ENCODE results near the gene HSPH1.

HSPH1 gene

DNA sequence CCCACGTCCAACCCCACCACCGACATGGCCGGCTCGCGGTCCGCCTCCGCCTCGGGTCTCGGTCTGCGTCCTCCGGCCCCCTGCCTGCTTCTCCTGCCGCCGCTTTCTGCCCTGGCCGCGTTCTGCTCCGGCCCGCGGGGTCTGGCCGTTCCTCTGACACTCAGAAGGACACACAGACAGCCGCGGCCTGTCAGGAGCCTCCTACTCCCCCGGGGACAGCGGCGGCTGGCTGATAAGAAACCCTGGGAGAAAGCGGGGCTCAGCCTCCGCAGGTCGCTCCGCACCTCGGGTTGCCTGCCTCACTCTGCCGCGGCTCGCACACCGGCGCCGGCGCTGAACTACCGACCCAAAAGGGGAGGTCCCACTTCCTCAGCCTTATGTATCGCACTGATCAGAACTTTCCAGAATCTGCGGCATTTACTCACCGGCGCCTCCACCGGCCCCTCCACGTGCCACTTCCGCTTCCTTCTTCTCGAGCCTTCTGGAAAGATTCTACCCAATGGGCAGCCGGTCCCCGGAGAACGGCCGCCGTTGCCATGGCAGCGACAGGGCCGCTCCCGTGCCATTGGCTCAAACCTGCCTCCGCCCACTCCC, at the start of gene HSPH1:
TSS of gene HSPH1 (minus strand) at position 348 of the 594 bp plus-strand sequence. CDS start at position 26, 322 bp downstream.
- in situ Hi-C loops (cut with MboI; ENCODE audit: low sequenced_read_pairs), result no loop called here

DNA sequence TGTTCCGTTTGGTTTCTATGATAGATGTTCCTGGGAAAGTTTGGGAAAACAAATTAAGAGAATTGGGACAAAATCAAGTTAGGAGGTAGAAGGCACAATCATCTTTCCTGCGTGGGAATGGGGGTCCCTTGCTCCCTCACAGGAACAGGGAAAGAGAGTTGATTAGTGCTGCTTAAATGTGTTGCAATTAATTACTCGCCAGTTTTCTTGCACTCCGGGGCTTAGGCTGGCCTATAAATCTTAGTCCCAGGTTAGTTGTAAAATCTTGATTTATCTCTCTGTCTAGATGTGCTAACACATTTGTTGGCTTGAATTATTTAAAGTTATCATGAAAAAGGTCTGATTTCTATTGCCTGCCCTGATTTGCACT, 48.1 kb upstream of the HSPH1 start:
- in situ Hi-C loops (cut with MboI; ENCODE audit: low sequenced_read_pairs), result no loop called here

DNA sequence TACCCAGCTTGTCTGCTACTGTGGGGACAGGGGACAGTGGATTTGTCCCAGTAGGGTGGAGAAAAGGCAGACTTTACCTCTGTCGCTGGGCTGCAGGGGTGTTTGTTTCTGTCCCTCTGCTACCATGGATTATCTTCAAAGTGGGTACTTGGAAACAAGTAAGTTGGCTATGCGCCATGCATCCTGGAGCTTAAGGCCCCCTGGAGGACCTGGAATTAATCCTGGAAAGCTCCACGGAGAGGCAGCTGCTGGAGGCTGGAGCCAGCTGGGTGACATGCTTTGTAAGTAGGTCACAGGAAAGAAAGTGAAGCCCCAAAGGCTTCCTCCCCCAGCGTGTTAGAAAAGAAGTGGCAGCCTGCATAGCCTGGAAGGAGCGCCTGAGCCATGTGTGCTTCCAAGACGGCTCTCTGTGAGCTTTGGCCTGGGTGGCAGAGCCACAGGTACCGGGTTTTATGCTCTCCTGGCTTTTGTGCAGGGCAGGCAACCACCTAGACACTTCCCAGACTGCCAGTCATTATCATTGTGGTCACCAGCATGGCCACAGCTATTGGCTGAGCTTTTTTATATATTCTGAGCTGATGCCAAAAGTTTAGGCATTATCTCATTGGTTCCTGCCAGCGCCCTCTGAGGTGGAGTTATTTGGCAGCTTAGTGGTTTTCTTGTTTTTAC, 47.6 kb upstream of the HSPH1 start:
- in situ Hi-C loops (cut with MboI; ENCODE audit: low sequenced_read_pairs), result no loop called here

DNA sequence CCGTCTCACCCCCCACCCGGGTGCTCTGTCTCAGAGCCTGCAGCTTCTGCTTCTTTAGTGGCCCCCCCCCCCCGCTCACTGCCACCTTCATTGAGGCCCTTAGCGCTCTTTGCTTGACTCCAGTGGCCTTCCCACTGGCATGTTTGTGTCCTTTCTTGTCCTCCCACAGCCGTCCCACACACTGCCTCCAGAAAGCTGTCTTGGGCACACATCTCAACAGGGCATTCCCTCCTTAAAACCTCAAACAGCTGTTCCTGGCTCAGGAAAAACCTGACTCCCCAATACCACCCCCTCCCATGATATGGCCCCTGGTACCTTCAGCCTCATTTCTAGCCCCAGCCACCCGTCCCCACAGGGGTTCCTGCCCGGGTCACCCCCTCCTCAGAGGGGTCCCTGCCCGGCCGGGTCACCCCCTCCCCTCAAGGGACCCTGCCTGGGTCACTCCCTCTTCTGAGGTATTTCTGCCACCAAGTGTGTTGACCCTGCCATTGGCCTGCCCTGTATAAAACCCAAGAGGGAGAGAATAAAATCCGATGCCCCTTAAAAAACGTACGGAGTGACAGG, 46.9 kb upstream of the HSPH1 start:
- in situ Hi-C loops (cut with MboI; ENCODE audit: low sequenced_read_pairs), result no loop called here

DNA sequence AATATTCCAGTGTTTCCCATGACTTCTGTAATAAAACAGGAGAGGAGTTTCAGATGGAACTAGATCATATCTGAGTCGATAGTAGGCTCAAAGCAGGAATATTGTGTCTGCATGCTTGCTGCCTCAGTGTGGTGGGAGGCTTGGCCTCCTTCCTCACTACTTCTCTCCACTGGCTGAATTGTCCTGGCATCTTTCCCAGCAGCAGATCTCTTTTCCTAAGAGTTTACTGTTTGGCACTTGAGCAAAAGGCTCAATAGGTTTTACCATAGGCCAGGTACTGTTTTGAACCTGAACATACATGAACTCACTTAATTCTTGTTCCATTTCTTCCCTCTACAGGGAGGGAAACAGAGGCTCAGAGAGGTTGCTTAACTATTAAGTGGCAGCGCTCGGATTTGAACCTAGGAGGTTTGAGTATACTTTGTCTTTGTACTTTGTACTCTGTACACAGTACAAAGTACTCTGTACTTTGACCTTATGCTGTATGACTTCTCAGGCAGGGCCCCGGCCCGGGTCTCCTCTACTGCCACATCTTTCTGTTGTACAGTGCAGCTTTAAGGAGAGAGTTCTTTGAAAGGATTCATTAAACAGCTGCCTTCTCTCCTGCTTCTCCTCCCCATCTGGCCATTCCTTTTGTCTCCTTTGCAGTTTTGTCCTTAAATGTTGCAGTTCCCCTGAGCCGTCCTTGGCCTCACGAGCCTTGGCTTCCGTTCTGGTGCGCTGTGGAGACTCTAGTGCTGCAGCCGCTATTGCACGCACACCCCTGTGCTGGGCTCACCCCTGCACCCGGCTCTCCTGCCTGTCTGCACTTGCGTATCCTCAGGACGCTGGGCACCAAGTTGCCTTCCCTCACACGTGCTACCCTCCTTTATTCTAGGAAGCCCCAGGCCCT, 46.2 kb upstream of the HSPH1 start:
- in situ Hi-C loops (cut with MboI; ENCODE audit: low sequenced_read_pairs), result no loop called here

DNA sequence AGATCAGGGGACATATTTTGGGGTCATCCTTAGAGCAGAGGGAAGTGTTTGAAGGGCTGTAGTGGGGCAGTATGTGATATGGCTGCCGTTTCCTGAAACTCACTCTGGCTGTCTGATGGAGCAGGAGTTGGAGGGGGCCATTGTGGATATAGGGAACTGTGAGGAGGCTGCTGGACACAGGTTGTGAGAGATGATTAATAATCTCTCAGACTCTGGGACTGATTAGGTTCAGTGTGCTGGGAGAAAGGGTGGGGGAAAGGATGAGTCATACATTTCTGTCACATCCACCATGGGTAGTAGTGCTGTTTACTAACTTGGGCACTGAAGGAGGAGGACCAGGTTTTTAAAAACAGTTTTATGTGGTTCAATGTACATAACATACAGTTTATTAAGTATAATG, 42.9 kb upstream of the HSPH1 start:
- in situ Hi-C loops (cut with MboI; ENCODE audit: low sequenced_read_pairs), result no loop called here

DNA sequence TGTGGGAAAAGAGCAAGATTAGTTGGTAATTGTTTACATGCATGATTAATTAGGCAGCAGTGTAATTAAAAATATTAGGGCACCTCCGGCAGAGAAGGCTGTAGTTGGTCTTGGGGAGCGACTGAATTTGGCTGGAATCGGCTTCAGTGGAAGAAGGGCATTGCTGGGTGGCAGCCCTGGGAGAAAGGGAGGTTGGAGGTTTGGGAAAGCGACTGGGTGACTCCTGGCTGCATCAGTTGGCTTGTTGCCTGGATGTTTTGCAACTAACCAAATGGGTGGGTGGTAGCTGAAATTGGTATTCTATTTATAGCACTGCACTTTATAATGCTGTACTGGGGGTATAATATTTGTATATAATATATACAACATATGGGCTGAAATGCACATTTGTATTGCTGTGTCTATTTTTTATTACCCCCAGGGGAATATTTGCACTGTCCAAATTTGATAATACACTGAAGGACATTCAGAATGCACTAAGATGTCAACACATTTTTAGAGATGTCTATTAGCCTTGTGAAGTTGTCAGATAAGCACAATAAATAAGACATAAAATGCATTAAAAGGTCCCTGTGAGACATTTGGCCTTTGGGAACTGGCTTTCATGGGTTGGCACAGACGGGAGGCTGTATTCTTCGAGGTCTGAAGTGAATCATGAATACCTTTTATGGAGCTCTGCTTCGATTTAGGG, 39.8 kb upstream of the HSPH1 start:
- in situ Hi-C loops (cut with MboI; ENCODE audit: low sequenced_read_pairs), result no loop called here

DNA sequence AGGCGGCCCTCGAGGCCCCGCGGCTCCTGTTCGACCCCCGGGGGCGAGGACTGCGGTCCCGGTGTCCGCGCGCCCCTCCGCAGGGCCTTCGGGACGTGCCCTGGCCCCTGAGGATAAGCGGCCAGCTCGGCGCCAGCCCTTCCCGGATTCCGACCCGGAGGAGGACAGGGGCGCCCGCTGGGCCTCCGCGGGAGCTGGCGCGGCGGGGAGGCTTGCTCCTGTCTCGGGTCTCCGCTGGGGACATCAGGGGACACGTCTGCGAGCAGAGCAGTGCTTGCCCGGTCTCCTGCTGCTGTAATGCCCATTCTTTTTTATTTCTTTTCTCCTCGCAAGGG, 38.9 kb upstream of the HSPH1 start:
- in situ Hi-C loops (cut with MboI; ENCODE audit: low sequenced_read_pairs), result no loop called here

DNA sequence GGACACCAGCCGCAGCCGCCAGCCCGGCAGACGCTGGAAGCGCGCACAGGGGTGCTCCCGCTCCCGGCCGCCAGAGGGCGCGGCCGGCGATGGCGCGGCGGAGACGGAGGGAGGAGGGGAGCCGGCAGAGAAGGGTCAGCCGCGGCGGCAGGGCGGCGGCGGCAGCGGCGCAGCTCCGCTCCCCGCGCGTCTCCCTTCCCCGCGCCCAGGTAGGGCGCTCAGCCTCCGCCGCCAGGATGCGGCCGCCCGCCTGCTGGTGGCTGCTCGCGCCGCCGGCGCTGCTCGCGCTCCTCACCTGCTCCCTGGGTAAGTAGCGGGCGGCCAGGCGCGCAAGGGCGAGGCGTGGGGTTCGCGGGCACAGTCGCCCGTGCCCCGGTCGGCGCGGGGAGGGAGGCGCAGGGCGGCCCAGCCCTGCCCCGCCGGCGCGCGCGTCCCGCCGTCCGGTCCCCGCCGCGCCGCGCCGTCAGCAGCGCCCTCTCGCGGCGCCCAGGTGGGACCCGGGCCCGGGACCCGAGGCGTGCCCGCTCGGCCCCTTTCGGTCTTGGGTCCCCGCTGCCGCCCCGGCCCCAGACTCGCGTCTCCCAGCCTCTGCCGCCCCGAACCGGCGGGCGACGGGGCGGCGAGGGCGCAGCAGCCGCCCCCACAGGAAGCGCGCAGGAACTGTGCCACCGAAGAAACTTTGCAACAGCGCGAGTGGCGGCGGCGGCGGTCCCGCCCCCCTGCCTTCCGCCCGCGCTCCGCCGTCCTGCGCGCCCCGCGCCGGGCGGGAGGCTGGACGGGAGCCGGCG, 38.3 kb upstream of the HSPH1 start, which contains the start of gene B3GLCT:
TSS of gene B3GLCT (plus strand) at position 127 of the 788 bp plus-strand sequence. CDS start at position 237, 110 bp downstream.
- in situ Hi-C loops (cut with MboI; ENCODE audit: low sequenced_read_pairs), result no loop called here

DNA sequence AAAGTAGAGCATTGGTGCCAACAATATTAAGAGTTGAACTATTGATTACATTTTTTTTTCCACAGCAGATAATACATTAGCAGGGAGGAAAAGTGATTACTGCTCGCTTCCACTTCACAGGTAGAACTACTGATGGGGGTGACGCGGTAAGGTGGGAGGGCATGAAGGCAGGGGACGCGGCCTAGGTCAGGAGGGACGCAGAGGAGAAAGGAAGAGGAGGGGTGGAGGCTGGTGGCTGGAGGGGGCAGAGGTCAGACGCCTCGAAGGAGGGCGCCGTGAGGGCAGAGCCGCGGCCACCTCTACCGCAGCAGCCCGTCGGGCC, 37.8 kb upstream of the HSPH1 start:
- in situ Hi-C loops (cut with MboI; ENCODE audit: low sequenced_read_pairs), result no loop called here

DNA sequence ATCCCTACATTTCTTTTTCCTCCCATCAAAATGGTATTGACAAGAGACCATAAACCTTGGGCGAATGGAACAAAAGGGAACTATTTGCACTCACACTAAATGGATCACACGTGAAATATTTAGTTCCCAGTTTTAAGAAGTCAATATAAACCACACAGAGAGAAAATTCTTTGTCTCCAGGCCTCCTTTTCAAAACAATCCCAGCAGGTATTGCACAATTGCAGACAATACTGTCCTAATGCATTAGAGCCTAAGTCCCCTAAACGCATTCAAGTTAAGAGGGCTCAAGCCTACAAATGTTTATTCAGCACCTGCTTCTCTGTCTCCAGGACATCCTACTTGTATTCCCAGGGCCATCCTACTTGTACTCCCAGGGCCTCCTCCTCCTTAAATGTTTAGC, 36.8 kb upstream of the HSPH1 start:
- in situ Hi-C loops (cut with MboI; ENCODE audit: low sequenced_read_pairs), result no loop called here

DNA sequence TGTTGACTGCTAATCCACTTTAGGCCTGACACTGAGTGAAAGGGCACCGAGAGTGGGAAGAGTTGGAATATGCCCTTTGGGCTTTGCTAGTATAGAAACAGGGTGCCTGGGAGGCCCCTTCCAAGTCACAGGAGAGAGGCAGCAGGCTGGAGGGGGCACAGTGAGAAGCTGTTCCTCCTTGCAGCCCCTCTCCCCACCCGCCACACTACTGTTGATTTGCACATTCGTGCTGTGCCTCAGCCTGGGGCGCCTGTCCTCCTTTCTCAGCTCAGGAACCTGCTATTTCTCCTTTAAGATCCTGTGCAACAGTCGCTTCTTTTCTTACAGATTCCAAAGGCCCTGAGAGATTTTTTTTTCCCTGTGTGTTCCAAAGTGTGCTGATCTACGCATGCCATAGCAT, 35.3 kb upstream of the HSPH1 start:
- in situ Hi-C loops (cut with MboI; ENCODE audit: low sequenced_read_pairs), result no loop called here

DNA sequence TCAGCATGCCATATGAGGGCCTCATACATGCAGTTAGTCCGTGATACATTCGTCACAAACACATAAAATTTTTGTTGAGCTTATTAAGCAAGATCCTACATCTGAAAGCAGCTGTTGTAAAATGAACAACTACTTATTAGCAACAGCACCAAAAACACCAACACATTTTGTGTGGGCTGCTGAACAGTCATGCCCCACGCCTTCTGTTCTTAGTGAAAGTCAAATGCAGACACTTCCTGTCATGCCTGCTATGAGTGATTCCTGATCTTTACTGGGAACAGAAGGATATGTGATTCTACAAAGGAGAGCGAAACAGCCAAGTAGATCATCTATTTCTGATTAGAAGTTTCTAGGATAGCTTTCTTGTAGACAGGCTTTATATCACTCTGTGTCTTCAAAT, 33.9 kb upstream of the HSPH1 start:
- in situ Hi-C loops (cut with MboI; ENCODE audit: low sequenced_read_pairs), result no loop called here

DNA sequence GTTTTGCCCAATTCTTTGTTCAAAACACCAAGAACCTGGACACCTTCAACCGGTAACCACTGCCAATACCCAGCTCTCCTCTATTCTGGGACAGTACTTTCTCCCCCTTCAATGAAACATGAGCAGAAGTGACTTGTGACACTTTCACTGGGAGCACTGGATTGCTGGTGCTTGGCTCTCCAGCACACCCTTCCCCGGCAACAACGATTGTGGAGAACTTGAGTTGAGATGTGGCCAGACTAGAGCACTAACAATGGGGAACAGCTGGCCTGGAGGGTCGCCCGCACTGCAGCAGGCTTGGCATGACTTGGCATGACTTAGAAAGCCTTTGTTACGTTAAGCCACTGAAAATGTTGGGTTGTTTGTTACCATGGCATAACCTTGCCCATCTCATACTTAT, 30.6 kb upstream of the HSPH1 start:
- in situ Hi-C loops (cut with MboI; ENCODE audit: low sequenced_read_pairs), result no loop called here

DNA sequence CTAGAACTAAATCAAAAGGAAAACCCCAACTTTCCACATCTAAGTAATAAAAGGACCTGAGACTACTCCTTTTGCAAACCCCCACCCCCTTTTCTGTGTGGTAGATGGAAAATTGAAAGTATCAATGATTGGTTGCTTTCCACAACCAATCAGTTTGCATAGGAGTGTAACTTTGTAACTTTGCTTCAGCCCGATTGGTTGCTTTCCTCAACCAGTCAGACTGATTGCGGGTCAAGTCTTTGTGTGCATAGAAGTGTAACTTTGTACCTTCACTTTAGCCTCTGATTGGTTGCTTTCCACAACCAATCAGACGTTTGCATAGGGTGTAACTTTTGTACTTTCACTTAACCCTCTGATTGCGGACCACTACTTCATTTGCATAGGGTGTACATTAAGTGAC, 30.0 kb upstream of the HSPH1 start:
- in situ Hi-C loops (cut with MboI; ENCODE audit: low sequenced_read_pairs), result no loop called here

DNA sequence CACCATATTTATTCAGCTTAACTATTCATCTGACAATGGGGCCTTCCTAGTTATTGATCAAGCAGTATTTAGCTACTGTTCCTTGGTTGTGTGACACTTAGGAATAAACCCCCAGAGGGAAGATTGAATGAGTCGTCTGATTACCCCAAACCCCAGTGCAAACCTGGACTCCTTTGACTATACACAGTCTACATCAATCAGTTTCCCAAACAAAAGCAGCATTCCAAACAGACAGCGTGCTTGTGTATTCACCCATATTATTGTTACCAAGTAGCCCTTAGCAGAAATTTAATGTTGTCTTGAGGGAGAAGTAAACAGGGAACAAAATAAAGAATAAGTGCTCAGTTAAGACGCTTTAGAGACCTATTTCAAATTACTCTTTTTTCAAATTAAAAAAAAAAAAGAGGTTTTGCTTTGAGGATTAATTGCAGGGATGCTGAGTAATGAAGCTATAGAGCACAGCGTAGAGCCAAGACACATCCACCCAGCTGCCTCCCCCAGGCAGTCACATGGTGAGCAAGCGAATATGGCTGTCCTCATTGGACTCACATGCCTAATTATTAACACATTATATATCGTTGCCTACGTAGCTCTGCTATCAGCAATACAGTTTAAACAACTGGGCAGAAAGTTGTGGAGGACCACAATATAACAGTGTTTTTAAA, 23.4 kb upstream of the HSPH1 start:
- in situ Hi-C loops (cut with MboI; ENCODE audit: low sequenced_read_pairs), result no loop called here

DNA sequence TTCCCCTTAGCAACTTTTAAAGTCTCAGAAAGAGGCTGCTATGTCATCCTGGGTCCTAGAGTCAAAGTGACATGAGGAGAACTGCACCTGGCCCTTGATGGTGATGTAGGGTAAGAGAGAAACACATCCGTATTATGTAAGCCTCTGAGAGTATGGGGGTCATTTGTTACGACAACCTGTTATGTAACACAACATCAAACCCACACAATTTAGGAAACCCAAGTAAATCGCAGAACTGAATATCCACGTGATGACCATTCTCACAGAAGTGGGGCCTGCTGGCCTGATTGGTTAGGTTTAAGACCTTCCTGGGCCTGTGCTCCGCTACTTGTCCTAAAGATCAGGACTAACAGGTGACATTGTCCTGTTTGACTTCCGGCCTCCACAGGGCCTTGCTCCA, 22.7 kb upstream of the HSPH1 start:
- in situ Hi-C loops (cut with MboI; ENCODE audit: low sequenced_read_pairs), result no loop called here

DNA sequence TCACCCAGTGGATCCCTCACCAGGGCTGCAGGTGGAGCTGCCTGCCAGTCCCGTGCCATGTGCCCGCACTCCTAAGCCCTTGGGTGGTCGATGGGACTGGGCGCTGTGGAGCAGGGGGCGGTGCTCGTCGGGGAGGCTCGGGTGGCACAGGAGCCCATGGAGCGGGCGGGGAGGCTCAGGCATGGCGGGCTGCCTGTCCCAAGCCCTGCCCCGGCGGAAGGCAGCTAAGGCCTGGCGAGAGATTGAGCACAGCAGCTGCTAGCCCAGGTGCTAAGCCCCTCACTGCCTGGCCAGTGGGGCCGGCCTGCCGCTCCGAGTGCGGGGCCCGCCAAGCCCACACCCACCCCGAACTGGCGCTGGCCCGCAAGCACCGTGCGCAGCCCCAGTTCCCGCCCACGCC, 21.3 kb upstream of the HSPH1 start:
- in situ Hi-C loops (cut with MboI; ENCODE audit: low sequenced_read_pairs), result no loop called here

DNA sequence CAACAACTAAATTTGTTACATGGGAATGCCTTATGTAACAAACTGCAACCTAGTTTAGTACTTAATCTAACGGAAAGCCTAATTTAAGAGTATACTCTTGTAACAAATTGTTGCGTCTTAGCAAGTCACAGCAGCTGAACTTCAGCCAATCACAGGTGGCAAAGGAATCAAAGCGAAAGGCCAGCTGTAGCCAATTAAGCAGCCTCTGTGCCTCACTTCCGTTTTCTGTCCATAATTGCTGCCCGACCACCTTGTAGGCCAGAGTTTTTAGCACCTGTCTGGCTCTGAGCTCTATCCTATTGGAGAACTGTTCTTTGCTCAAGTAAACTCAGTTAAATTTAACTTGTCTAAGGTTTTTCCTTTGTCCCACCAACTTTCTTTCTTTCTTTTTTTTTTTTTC, 18.1 kb upstream of the HSPH1 start:
- in situ Hi-C loops (cut with MboI; ENCODE audit: low sequenced_read_pairs), result no loop called here

DNA sequence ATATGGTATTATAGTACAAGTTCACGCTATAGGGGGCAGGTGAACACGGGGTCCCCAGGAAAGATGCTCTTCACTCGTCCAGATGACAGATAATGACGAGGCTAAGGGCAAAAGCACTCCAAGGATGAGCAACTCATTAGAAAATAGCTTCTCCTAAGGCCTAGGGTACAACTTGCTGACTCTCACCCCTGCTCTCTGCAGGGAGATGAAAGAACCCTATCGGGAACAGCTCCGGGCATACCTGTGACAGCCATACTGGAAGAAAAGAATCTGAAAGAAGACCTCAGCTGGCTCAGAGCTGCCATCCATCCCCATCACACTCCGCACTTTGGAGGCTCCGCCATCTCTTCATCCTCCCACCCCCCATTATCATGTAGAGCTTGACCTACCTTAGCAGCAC, 17.5 kb upstream of the HSPH1 start:
- in situ Hi-C loops (cut with MboI; ENCODE audit: low sequenced_read_pairs), result no loop called here
